Activated naive CD8-positive, alpha-beta T cell treated with anti-CD3 and anti-CD28 coated beads, Interleukin-2, amount 50 U/mL, for 24 hours (primary cell): ENCODE results near the gene TTC12.

Experiments used
- ATAC-seq: fragments of 150-1000 bp; cut with Tn5 transposase; one replicate; pipeline ENCODE4 v1.10.0; 2021
- DNase-seq: peaks from one replicate; pipeline ENCODE4 v3.0.0; 2021
- H3K27ac Mint-ChIP-seq: one replicate; pipeline ENCODE4 v1.8.0; 2021; ENCODE audit warnings: mild to moderate bottlenecking, mixed read lengths
- H3K27me3 Mint-ChIP-seq: one replicate; pipeline ENCODE4 v1.8.0; 2021; ENCODE audit warnings: mixed read lengths
- H3K36me3 Mint-ChIP-seq: one replicate; pipeline ENCODE4 v1.8.0; 2021; ENCODE audit warnings: low read depth, mixed read lengths
- H3K4me1 Mint-ChIP-seq: one replicate; pipeline ENCODE4 v1.8.0; 2021; ENCODE audit warnings: mixed read lengths
- H3K4me3 Mint-ChIP-seq: one replicate; pipeline ENCODE4 v1.8.0; 2021; ENCODE audit warnings: mild to moderate bottlenecking, moderate library complexity, mixed read lengths
- H3K9me3 Mint-ChIP-seq: one replicate; pipeline ENCODE4 v1.8.0; 2021; ENCODE audit warnings: mixed read lengths

TTC12 gene

DNA sequence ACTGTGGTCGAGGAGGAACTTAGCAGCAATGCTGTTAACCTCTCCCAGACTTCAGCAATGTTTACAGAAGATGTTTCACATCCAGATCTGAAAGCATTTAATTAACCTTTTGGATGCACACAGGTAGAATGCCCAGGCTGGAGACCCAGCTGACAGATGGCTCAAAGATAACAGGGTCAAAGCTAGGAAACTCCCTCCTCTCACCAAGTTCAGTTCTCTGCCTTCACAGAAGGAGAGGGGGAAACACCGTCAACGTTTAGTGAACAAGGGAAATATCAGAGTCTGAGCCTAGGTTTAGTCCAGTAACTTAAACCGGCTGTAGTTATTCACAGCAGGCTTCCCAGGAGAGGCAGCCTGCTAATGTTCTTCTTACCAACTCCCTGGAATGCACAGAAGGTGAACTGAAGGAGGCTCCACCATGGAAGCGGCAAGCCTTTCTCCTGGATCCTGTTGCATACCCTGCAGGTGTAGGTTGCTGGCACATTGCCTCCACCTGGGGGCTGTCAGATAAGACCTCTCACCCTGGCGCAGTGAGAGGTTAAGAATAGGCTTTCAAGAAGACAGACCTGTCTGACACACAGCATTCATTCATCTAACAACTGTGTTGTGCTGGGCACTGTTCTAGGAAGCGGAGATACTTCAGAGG lies 49.7 kb downstream of the TTC12 start:
- H3K4me3 Mint-ChIP-seq, result no peak overlapping the region
- H3K9me3 Mint-ChIP-seq, result no peaks in the 10 kb centered on the region
- ATAC-seq (no peak), DNase-seq (no peak)
- H3K4me1 Mint-ChIP-seq, result peaks cover 23% of the 10 kb centered on the region
- no peaks in the 10 kb centered on the region for H3K27me3 Mint-ChIP-seq
- H3K36me3 Mint-ChIP-seq, result peaks cover 25% of the 10 kb centered on the region
- no peak overlapping the region for H3K27ac Mint-ChIP-seq

DNA sequence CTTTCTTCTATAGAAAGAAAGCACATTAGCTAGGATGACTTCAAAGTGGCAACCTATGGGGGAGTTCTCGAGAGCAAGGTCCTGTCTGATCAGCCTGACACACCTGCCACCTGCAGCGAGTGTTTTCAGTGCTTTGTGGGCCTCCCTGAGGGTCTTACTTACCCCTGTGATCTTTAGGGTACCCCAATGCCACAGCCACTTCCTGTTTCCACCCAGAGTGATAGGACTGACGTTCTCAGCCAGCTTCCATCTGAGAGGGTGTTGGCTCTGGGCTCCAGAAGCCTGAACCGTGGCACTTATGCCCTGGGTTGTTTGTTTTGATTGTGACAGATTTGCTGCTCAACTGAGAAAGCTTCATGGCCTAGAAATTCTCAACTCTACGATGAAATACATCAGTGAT lies 51.5 kb downstream of the TTC12 start:
- Mint-ChIP-seq H3K4me1 (peaks cover 23% of the 10 kb centered on the region), H3K27ac (no peak overlapping the region), H3K36me3 (peaks cover 20% of the 10 kb centered on the region), H3K4me3 (no peak overlapping the region), H3K9me3 (no peaks in the 10 kb centered on the region), H3K27me3 (no peaks in the 10 kb centered on the region)
- ATAC-seq, result no peak
- no peak for DNase-seq

DNA sequence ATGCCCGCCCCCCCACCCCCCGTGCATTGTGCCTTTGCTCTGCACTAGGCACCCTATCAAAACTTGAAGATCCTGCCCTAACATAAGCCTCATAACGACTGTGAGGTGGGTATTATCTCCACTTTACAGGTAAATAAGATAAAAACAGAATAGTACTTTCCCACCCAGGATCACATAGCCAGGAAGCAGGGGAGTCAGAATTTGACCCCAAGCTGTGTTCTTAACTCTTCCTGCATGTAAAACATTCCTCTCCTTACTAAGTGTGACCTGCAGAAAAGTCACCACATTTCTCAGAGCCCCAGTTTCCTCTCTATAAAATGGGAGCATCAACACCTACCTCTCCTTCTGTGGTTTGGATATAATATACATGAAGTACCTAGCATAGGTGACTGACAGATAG lies 55.0 kb downstream of the TTC12 start:
- ATAC-seq (no peak), DNase-seq (no peak)
- no peaks in the 10 kb centered on the region for H3K27me3 Mint-ChIP-seq
- H3K4me1 Mint-ChIP-seq, result peaks cover 18% of the 10 kb centered on the region
- H3K9me3 Mint-ChIP-seq, result no peaks in the 10 kb centered on the region
- H3K4me3 Mint-ChIP-seq, result no peak overlapping the region
- H3K36me3 Mint-ChIP-seq, result peaks cover 5% of the 10 kb centered on the region
- no peak overlapping the region for H3K27ac Mint-ChIP-seq

DNA sequence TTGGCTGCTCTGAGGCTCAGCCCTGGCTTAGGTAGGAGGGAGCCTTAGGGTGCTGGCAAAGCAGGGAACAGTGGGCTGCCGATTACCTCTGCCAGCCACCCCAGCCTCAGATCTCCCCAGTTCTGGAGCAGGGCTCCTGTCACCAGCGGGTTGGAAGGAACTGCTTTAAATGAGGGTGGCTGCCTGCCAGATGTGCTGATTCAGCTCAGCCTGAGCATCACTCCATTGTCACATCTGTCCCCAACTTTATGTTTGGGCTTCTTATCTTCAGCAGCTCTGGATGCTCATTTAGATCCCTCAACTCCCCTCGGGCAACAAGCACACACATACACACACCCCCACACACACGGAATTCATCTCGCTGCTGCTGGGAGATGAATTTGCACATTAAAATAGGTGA lies 56.3 kb downstream of the TTC12 start:
- Mint-ChIP-seq H3K27ac (no peak overlapping the region), H3K4me1 (peaks cover 12% of the 10 kb centered on the region), H3K27me3 (no peaks in the 10 kb centered on the region), H3K36me3 (peaks cover 5% of the 10 kb centered on the region), H3K9me3 (no peaks in the 10 kb centered on the region), H3K4me3 (no peak overlapping the region)
- no peak for ATAC-seq
- no peak for DNase-seq

DNA sequence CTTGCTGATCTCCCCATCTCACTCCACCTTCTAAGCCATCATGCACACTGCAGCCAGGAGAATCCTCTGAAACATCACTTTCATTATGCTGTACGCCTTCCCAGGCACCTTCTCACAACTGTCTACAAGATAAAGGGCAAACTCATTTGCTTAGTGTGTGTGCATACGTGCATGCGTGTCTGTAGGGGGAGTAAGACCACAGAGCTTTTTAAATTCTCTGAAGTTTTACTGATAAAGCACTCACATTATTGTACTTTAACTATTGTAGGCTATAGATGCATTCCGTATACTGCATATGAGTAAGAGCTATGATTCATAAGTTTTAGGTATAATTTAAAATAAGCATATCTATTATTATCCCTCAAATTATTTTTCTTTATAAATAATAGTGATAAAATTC lies 57.9 kb downstream of the TTC12 start:
- no peak for DNase-seq
- no peak for ATAC-seq
- H3K36me3 Mint-ChIP-seq, result peaks cover 5% of the 10 kb centered on the region
- no peak overlapping the region for H3K27ac Mint-ChIP-seq
- no peak overlapping the region for H3K4me3 Mint-ChIP-seq
- no peaks in the 10 kb centered on the region for H3K9me3 Mint-ChIP-seq
- H3K27me3 Mint-ChIP-seq, result no peaks in the 10 kb centered on the region
- peaks cover 4% of the 10 kb centered on the region for H3K4me1 Mint-ChIP-seq

DNA sequence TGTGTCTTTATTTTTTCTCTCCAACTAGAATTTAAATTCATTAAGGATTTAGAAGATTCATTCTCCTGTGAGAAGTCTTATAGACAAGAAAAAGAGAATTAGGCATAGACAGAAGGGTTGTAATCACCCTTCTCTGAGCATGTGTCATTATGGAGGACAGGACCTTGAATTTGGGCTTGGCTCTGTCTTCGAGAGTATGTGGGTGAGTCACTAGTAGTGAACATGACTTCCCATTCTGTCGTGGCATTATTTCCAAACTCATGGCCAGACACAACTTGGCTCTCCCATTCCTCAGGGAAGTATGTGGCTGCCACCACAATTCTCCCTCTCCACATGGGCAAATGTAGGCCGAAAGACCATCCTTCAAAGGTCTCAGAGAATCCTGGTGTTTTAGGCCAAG lies 58.9 kb downstream of the TTC12 start:
- Mint-ChIP-seq H3K4me1 (peaks cover 4% of the 10 kb centered on the region), H3K36me3 (peaks cover 5% of the 10 kb centered on the region), H3K27me3 (no peaks in the 10 kb centered on the region), H3K9me3 (no peaks in the 10 kb centered on the region), H3K4me3 (no peak overlapping the region), H3K27ac (no peak overlapping the region)
- DNase-seq, result no peak
- no peak for ATAC-seq

DNA sequence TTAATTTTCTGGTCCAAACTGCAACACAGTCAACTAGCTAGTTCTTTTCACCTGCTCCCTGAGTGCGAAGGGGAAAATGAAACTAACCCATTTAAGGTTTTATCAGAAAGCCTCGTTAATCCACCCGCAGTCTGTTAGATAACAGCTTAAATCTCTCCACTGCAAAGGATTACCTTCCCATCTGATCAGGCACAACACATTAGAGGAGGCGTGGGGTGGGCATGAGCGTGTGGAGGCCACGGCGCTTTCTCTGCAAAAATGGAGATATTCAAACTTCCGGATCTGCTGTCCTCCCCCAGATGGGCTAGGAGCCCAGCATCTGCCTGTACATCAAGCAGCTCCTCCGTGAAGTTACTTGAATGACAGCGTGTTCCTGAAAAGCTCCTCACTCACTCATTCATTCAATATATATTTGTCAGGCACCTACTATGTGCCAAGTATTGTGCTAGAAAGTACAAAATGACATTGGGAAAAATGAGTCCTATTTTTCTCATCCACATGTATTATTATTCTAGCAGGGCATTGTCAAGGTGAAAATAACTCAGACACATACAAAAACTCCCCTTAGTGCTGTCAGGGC lies 59.7 kb downstream of the TTC12 start:
- Mint-ChIP-seq H3K27me3 (no peaks in the 10 kb centered on the region), H3K36me3 (no peaks in the 10 kb centered on the region), H3K4me3 (no peak overlapping the region), H3K9me3 (no peaks in the 10 kb centered on the region), H3K27ac (no peak overlapping the region), H3K4me1 (peaks cover 4% of the 10 kb centered on the region)
- no peak for DNase-seq
- ATAC-seq, result no peak

DNA sequence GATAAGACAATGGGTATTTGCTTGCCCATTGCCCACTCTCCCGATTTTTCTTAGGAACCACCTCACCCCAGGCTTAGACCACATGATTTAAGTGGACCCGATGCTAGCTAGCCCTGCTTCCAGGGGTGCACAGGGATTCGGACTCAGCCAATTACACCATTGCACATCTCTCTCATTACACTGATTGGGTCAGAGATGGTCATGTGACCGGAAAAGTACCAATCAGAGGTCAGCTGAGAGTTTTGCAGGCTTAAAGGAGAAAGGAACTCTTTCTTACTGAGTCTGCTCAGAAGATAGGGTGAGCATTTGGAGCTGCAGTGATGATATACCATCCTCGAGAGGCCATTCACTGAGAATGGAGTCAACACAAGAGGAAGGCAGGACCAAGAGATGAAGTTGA lies 61.0 kb downstream of the TTC12 start:
- H3K27ac Mint-ChIP-seq, result no peak overlapping the region
- ATAC-seq (no peak), DNase-seq (no peak)
- H3K4me3 Mint-ChIP-seq, result no peak overlapping the region
- peaks cover 4% of the 10 kb centered on the region for H3K4me1 Mint-ChIP-seq
- H3K27me3 Mint-ChIP-seq, result no peaks in the 10 kb centered on the region
- peaks cover 3% of the 10 kb centered on the region for H3K36me3 Mint-ChIP-seq
- no peaks in the 10 kb centered on the region for H3K9me3 Mint-ChIP-seq

DNA sequence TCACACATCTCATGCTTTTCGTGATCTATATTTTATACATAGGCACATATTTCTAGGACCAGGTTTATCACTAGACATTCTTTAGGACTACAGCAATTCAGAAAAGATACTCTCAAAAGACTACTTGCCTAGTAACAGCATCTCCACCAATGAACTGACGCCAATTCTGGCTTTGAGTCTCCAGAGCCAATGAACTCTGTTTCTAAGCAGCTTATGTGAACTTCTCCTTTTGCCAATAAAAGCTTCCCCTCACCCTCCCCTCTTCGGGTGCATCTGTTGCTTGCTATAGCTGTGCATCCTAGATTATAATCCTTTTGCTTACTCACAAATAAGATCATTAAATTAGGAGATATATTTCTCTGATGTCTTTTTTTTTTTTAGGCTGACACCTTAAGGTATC lies 61.8 kb downstream of the TTC12 start:
- ATAC-seq, result no peak

DNA sequence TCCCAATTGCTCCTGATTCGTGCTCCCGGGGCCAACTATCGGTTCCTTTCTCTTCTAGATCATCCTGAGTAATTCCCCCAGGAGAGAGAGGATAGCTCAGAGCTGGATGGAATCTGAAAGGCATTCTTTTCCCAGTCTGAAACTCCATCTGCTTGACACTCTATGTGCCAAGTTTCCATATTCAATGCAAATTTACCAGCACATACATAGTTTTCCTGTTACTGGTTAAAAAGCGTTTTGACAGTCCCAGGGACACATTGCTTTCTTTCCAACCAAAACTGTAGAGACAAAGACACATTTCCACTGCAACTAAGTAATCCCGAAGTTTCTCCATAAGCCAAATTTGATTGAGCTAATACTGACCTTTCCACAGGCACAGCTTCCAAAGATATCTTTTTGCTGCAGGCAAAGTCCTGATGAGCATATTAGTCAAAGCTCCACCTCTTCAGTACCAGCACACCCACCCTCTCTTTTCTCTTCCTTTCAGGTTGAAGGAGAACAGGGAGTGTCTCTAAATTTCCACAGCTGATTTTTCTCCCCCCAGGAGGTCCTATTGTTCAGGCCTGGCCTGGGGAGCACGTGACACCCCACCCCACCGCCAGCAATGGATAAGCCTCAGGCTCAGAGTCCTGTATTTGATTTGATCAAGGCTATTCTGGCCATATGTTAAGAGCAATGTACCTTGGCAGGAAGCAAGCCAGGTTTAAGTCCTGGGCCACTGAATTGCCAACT lies 63.5 kb downstream of the TTC12 start:
- Mint-ChIP-seq H3K9me3 (no peaks in the 10 kb centered on the region), H3K36me3 (peaks cover 7% of the 10 kb centered on the region), H3K27ac (no peak overlapping the region), H3K27me3 (no peaks in the 10 kb centered on the region), H3K4me3 (no peak overlapping the region), H3K4me1 (peaks cover 4% of the 10 kb centered on the region)
- DNase-seq (no peak), ATAC-seq (no peak)

More for the DNA sequence above, 61.8 kb downstream of the TTC12 start:
- H3K4me3 Mint-ChIP-seq, result no peak overlapping the region
- no peak overlapping the region for H3K27ac Mint-ChIP-seq
- H3K36me3 Mint-ChIP-seq, result peaks cover 7% of the 10 kb centered on the region
- peaks cover 4% of the 10 kb centered on the region for H3K4me1 Mint-ChIP-seq
- no peaks in the 10 kb centered on the region for H3K27me3 Mint-ChIP-seq
- no peaks in the 10 kb centered on the region for H3K9me3 Mint-ChIP-seq
- no peak for DNase-seq

DNA sequence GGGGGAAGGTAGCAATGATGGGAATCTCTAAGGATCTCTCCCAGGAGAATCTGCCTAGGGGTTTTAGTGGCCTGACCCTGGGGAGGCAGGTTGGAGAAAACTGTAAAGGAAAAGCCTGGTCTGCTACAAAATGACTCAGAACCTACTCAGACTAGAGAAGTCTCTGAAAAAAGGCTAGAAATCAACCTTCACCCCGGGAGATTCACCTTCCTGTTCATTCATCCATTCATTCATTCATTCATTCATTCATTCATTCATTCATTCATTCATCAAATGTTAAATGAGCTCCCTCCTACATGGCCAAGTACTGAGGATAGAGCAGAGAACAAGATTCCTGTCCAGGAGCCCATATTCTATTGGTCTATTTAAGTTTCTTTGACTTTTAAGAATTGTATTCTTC lies 64.3 kb downstream of the TTC12 start:
- Mint-ChIP-seq H3K27ac (no peak overlapping the region), H3K4me1 (peaks cover 4% of the 10 kb centered on the region), H3K36me3 (peaks cover 7% of the 10 kb centered on the region), H3K9me3 (no peaks in the 10 kb centered on the region), H3K4me3 (no peak overlapping the region), H3K27me3 (no peaks in the 10 kb centered on the region)
- ATAC-seq (no peak), DNase-seq (no peak)

DNA sequence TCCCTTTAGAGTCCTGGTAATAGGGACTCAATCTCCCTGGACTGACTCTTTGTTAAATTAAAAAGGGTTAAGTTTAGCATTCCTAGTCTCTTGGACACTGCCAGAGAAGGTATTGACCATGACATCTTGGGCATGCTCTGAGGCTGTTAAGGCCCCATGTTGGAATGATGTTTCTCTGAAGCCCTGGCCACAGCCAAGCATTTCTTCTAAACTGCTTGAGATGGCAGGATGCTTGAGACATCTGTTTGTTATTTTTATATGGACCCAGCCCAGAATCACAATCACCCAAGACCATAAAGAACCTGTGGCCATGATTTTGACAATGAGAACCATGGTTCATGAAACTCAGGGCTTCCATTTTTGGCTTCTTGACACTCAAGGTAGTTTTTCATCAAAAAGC lies 67.7 kb downstream of the TTC12 start:
- DNase-seq (no peak), ATAC-seq (no peak)
- Mint-ChIP-seq H3K27ac (no peak overlapping the region), H3K27me3 (no peaks in the 10 kb centered on the region), H3K4me3 (no peak overlapping the region), H3K36me3 (peaks cover 9% of the 10 kb centered on the region), H3K4me1 (no peaks in the 10 kb centered on the region), H3K9me3 (no peaks in the 10 kb centered on the region)

DNA sequence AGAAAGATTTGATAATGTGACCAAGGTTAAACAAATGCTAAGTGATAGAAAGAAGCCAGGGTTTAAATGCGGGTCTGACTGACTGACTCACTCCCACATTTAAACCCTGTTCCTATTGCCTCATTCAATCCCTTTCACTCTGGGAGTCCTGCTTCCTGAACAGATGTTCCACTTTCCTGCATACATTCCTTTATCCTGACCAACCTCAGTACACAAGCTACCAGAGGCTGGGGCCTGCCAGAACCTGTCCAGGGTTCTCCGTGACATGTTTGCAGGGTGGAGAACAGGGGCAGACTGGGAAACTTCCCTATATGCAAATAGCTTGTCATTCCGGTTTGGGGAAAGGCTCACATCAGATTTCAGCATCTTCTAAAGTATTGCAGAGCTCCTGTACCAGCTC lies 70.2 kb downstream of the TTC12 start:
- no peaks in the 10 kb centered on the region for H3K9me3 Mint-ChIP-seq
- ATAC-seq (no peak), DNase-seq (no peak)
- no peak overlapping the region for H3K4me3 Mint-ChIP-seq
- H3K36me3 Mint-ChIP-seq, result peaks cover 9% of the 10 kb centered on the region
- H3K4me1 Mint-ChIP-seq, result no peaks in the 10 kb centered on the region
- no peak overlapping the region for H3K27ac Mint-ChIP-seq
- no peaks in the 10 kb centered on the region for H3K27me3 Mint-ChIP-seq

DNA sequence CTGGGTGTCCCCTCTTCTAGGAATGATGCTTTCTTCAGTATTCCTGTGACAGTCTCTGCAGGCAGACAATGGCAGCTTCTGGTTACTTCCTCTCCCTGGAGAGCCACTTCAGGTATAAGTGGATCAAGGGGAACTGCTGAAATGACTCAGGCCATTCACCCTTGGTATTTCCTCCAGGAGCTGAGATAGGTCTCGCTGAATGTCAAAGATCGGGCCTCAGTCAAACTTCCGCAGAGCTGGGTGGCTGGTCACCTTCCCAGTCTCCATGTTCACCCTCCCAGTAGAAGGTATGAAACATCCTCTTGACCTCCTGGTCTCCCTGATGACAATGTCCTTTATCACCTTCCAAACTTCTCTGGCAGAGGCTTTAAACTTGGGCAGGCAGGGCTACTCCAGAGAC lies 71.4 kb downstream of the TTC12 start:
- DNase-seq, result no peak
- no peak overlapping the region for H3K4me3 Mint-ChIP-seq
- no peaks in the 10 kb centered on the region for H3K4me1 Mint-ChIP-seq
- H3K27ac Mint-ChIP-seq, result no peak overlapping the region
- ATAC-seq, result no peak
- H3K9me3 Mint-ChIP-seq, result no peaks in the 10 kb centered on the region
- H3K27me3 Mint-ChIP-seq, result no peaks in the 10 kb centered on the region
- H3K36me3 Mint-ChIP-seq, result peaks cover 4% of the 10 kb centered on the region

DNA sequence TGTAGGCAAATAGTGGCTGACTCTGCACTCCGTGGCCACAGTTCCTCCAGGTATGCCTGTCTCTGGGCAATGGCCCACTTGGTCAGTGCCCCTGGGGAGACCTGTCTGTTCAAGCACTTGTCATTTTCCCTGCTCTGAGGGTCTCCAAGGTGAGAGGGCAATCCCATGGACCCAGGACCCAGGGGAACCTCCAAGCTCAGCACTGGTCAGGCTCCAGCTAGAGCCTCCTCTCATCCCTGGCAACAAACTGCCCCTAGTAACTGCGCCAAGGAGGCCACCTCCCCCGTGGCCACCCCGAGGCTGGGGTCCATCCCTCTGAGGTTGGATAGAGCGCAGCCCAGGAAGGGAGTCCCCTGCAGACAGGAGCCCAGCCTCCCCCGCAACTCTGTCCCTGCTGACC lies 72.5 kb downstream of the TTC12 start:
- ATAC-seq, result no peak
- no peak for DNase-seq
- no peak overlapping the region for H3K27ac Mint-ChIP-seq
- H3K36me3 Mint-ChIP-seq, result peaks cover 2% of the 10 kb centered on the region
- no peak overlapping the region for H3K4me3 Mint-ChIP-seq
- no peaks in the 10 kb centered on the region for H3K9me3 Mint-ChIP-seq
- H3K4me1 Mint-ChIP-seq, result no peaks in the 10 kb centered on the region
- no peaks in the 10 kb centered on the region for H3K27me3 Mint-ChIP-seq
